GM21619 (cell line): ENCODE data around the gene PTBP1.

Source experiments
- ATAC-seq: cut with Tn5 transposase; IDR thresholded peaks from one replicate; pipeline ENCODE4 v1.9.1; 2021; ENCODE audit not compliant: unreplicated experiment

Gene PTBP1

GRCh38 chr19:772063-772462 is 25.2 kb upstream of the PTBP1 start:
- ATAC-seq: no peak

GRCh38 chr19:772730-773436 is 24.4 kb upstream of the PTBP1 start:
- ATAC-seq: no peak

DNA sequence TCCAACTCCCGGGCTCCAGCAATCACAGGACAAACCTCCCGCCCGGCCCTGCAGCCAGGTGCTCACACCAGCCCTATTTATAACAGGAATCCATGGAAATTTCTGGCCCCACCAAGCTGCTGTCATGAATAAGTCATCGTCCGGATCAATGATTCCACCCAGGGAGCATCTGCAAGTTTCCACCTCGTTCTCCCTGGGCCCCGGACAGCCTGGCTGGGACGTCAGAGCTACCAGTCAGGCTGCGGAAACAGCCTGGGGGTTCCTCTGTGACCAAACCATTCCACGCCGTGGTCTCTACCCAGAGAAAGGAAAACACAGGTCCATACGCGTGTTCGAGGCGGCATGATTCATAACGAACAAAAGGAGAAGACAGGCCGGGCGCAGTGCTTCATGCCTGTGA is 20.7 kb upstream of the PTBP1 start:
- no peak for ATAC-seq

DNA sequence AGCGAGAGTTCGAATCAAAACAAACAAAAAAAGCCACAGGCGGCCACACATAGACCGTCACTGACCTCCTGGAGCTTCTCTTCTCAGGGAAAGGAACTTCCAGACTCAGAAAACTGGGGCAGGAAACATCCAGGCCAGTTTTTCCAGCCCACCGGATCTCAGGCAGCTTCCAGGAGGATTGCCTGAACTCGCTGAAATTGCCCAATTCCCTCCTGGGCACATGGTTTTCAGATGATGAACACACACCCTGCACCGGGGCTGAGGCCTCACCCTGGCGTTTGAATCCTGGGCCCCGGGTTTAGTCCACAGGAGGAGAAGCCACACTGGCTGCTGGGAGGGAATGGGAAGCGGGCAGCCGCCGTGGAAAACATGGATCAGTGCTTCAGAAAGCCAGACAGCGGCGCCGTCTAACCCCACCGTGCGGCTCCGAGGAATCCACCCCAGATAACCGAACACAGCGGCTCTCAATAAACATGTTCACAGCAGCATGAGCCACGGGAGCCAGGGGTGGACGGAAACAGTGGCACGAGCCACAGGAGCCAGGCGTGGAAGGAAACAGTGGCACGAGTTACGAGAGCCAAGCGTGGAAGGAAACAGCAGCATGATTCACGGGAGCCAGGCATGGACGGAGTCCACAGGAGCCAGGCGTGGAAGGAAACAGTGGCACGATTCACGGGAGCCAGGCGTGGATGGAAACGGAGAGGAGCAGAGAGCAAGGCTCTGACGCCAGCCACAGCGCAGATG is 18.2 kb upstream of the PTBP1 start:
- no peak for ATAC-seq

DNA sequence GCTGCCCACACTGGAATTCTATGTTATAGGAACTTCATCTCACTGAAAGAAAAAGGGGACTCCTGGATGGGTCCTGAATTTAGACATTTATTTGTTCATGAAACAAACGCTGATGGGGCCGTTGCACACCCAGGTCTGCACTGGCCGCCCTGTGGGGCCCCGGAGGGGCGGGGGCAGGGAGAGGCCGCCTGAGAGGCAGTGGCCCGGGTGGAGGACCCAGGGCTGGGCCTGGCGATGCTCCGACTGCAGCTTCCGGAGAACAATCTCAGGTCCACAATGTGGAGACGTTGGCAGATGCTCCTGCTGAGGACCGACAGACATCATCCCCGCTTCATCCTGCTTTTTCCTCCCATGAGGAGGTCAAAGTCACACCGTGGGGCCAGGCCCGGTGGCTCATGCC is 16.3 kb upstream of the PTBP1 start:
- no peak for ATAC-seq

GRCh38 chr19:781800-782184 is 15.5 kb upstream of the PTBP1 start:
- ATAC-seq: no peak

DNA sequence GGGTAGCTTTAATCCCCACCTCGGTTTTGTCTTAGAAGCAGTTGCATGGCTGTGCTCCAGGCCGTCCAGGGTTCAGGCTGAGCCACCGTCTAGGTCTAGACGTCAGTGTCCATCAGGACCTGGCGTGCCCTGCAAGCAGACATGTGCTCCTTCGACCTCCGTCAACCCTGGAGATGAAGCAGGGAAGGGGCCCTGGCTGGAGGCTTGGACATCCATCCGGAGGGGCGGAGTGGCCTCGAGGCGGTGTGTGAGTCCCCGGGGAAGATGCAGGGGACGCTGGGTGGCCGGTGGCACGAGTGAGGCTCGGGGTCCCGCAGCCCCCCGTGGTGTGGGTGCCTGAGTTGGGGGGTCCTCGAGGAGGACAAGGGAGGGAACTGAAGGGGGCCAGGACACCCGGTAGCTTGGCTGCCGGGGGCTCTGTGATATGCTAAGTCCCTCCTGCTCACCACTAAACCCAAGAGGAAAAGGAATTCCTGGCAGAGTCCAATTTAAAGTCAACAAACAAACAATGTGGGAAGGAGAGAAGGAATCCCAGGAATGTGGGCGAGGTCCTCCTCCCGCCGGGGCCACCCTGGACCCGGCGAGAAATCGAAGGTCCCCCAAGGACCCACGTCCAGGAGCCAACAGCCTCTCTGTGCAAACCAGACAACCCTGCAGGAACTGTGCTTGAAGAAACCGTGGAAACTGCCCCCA is 14.9 kb upstream of the PTBP1 start:
- no peak for ATAC-seq

- ATAC-seq: no peak
Measured at GRCh38 chr19:782878-783668, 14.2 kb upstream of the PTBP1 start.

DNA sequence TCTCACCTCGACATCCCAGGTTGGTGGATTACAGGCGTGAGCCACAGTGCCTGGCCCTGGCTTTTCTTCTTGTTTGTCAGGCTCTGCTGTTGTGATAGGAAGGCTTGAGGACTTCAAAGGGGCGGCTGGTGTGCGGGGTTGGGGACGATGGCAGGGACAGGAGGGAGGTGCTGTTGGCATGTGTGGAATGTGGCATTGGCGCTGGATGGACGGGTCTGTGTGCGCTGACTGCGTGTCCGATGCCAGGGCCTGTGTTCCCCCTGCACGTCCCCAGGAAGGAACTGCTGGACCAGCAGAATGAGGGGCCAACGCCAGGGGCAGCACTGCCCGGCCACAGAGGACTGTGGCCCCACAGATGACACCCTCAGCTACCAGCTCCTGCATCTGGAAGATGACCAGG is 12.7 kb upstream of the PTBP1 start:
- ATAC-seq: no peak

- no peak for ATAC-seq
Measured at GRCh38 chr19:787536-787935, 9.7 kb upstream of the PTBP1 start.

DNA sequence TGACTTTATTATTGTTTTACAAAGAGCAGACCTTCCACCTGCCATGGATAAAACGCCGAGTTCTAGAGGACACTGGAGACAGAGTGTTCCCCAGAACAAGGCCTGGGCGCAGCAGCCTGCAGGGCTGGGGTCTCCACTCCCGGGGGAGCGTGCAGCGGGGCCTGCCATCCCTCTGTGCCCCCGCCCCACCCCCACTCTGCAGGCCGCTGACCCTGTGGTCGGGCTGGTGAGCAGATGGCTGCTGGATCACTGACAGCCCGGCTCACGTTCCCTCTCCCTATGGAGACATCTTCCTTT is 8.6 kb upstream of the PTBP1 start:
- ATAC-seq: no peak

DNA sequence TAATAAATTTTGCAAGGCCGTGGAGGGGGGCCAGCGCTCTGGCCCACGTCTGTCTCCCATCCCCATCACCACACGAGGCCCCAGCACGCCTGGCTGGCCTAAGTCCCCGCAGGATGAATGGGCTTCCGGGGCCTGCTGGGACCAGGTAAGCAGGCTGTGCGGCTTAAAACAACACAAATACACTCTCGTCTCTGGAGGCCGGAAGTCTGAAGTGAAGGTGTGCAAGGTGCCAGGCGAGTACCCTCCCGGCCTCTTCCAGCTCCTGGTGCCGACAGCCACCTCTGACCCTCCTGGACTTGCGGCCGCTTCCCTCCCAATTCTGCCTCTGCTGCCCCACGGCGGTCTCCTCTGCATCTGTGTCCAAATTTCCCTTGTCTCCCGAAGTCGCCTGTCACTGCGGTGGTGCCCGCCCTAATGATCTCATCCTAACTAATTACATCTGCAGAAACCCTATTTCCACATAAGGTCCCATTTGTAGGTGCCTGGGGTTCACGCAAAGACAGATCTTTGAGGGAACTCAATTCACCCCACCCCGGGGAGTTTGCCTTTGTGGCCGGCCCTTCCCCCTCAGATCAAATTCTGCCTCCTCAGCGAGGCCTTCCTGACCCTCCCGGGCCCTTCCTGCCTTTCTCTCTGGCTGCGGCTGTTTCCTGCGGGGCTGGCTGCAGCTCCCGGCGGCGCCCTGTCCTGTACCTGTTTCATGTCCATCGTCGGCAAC is 8.1 kb upstream of the PTBP1 start:
- no peak for ATAC-seq

DNA sequence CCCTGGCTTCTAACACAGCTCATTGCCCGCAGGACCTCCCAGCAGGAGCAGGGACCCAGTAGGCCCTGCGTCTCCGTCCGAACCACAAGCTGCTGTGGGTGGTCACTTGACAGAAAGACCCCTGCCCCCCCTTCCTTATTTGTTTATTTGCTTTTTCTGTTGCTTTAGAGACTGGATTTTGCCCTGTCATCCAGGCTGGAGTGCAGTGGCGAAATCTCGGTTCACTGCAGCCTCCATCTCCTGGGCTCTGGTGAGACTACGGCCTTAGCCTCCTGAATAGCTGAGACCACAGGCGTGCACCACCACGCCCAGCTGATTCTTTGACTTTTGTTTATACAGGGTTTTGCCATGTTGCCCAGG is 7.6 kb upstream of the PTBP1 start:
- ATAC-seq: no peak

- ATAC-seq: no peak
Measured at GRCh38 chr19:791007-791566, 6.2 kb upstream of the PTBP1 start.

DNA sequence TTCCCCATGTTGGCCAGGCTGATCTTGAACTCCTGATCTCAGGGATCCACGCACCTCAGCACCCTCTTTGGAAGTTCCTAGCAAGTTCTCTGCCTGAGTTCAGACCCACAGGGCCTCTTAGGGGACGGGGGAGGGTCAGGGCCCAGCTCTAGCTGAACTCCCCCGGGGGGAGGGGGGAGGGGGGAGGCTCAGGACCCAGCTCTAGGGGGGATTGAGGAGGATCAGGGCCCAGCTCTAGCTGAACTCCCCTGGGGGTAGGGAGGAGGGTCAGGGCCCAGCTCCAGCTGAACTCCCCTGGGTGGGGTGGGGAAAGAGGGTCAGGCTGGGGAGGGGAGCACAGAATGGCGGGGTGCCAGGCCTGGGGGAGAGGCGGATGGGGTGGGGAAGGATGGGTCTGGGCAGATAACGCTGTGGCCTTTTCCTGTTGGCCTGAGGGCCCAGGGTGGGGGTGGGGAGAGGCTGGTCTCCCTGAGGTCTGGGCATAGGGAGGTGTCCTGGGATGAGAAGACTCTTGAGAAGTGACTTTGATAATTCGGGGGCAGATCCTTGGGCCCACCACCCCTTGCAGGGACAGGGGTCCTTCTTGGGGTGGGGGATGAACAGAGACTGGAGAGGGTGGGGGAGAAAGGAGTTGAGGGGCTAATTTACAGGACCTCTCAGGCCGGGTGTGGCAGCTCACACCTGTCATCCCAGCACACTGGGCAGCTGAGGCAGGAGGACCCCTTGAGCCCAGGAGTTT is 5.5 kb upstream of the PTBP1 start:
- no peak for ATAC-seq

DNA sequence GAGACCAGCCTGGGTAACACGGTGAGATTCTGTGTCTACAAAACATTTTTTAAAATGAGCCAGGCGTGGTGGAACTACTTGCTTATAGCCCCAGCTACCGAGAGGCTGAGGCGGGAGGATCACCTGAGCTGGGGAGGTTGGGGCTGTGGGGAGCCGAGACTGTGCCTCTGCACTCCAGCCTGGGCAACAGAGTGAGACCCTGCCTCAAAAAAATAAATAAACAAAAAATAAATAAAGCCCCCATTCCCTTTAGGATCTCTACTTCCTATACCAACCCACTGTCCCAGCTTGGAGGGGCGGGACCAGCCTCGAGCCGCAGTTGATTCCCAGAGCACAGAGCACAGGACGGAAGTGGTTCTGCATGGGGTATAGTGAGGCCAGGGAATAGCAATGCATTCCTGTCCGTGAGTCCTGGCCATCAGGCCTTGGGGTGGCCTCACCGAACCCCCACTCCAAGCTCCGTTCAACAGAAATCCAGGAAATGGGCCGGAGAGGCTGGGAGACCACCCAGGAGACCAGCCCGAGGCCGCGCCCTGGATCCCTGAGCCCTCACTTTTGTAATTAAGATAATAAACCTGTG is 4.9 kb upstream of the PTBP1 start:
- no peak for ATAC-seq

GRCh38 chr19:793806-794205 is 3.4 kb upstream of the PTBP1 start:
- ATAC-seq: no peak

DNA sequence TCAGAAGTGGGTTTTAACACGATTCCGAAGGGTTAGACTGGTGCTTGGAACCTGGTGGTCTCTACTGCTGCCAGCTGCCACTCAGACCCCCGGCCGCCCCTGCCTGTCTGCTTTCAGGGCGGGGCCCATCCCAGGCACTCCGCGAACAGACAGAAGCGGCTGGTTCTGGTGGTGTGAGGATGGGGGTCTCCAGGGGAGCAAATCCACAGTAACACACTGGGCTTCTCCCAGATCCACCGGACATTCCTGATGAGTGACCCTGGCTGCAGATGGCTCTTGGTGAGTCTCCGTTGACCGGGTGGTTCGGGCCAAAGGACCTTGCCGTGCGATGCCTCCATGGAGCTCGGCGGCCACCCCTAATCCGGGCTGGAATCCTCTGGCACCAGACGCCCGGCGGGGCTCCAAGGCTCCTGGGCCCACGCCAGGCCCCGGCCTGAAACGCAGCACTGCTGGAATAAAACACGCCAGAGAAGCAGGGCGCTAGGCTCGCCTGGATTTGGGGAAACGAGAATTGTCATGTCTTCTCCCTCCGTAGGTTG is 2.1 kb upstream of the PTBP1 start:
- no peak for ATAC-seq
